CD4-positive, alpha-beta T cell treated with Interleukin-6 for 4 hours (primary cell): ENCODE measurements around the gene LZTFL1.
"Not testable (repeated sequence)": the region's sequence is repeated elsewhere in the genome, so short reads cannot be mapped to it uniquely, and the experiment has no call there.

Experiments used
- DNase-seq: peaks from one replicate; pipeline ENCODE4 v3.0.0-alpha.2; 2020; ENCODE audit warnings: mixed read lengths

LZTFL1 gene

GRCh38 chr3:45864760-45865519 lies 23.0 kb upstream of the LZTFL1 start:
- DNase-seq: no peak

DNA sequence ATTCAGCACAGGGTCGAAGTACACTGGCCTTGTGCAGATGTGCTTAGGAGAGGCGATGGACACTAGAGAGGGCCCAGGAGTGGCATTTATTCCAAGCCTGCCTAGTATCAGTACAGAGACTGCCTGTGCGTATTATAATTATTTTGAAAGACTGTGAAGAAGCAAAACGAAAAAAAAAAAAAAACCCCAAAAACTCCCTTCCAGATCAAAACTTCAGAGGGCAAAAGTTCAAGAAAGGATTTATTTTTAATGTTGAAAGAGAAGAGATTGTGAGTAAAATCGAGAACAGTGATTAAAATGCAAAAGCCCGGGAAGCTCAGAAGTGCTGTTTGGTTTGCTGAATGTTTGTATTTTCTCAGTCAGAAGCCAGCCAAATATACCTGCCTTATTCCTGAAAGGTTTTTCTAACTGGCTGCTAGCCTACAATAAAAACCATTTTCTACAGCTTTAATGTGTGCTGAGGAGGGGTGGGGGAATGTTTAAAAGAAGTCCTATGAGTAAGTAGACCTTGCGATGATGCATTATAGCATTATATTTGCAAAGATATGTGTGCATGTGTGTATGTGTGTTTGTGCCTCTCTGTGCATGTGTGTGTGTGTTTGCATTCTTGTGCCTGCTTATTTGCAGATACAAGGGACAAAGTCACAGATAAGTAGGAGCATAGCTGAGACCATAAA lies 19.3 kb upstream of the LZTFL1 start:
- no peak for DNase-seq

DNA sequence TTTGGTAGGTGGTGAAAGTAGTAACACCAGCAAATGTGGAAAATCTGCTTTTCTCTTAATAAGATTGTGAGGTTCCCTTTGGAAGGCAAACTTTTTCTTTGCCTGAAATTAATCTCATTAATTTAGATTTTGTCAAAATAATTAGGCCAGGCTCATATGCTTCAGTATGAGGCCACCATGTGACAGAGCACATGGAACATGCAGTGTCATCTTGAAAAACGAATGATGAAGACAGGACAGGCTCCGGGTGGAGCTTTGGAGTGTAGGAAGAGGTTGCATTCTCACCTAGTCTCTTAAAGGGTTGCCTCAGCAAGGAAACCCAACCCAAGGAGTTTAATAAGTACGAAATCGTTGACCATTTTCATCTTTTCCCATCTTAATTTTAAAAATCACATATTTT lies 18.6 kb upstream of the LZTFL1 start:
- no peak for DNase-seq

- no peak for DNase-seq
Measured at GRCh38 chr3:45858809-45859543, 17.1 kb upstream of the LZTFL1 start.

DNA sequence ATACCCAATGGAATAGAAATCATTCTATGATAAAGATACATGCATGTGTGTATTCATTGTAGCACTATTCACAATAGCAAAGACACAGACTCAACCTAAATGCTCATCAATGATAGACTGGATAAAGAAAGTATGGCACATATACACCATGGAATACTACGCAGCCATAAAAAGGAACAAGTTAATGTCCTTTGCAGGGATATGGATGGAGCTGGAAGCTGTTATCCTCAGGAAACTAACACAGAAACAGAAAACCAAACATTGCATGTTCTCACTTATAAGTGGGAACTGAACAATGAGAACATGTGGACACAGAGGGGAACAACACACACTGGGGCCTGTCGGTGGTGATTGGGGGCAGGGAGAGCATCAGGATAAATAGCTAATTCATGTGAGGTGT lies 15.1 kb upstream of the LZTFL1 start:
- not testable (repeated sequence) for DNase-seq

GRCh38 chr3:45856323-45856722 lies 14.4 kb upstream of the LZTFL1 start:
- not testable (repeated sequence) for DNase-seq

DNA sequence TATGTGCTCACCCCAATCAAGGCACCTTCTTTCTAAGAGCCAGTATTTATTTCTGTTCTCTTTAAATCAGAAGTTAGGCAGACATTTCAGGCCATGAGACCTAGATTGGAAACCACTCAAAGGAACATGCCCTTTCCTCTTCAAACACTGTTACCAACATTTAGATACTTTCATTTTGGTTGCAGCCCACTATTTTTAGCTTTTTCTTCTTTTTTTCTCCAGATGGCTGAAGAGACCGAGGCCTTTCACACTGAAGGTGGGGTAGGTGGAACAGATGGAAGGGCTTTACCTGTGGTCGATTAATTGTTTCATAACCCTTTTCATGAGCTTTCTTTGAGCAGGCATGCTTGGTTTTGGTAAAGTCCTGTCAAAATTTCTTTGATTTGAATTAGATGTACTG lies 10.9 kb upstream of the LZTFL1 start:
- no peak for DNase-seq

DNA sequence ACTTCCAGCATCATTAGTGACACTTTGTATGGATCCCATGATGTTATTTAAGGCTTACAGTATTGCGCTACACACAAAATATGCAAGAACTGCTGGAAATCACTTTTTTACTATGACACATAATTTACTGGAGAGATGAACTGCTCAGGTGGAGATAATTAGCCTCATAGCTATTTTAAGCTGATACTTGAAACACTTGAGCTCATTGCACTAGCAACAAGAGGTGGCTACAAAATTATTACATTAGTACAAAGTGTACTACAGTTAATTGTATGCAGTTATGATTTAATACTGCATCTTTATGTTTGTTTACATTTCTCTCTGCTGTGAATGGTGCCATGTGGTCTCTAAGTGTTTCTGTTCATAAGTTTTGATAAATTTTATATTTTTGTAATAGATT lies 6.5 kb upstream of the LZTFL1 start:
- no peak for DNase-seq

DNA sequence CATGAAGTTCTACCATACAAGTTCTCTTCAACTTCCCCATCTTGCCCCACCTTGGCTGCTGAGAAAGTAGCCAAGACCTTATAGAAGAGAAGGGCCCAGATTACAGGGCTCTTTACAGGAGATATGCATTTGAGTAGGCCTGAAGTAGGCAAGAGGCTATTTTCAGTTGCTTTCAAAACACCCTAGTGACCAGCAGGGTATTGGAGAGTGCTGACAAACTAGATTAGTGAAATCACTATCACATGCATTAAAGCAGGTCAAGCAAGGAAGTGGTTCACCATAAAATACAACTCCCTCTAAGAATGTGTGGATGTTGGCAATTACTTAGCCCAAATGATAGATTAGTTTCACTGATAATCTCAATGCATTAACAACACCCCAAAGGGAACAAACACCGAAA lies 2.7 kb upstream of the LZTFL1 start:
- DNase-seq: no peak

DNA sequence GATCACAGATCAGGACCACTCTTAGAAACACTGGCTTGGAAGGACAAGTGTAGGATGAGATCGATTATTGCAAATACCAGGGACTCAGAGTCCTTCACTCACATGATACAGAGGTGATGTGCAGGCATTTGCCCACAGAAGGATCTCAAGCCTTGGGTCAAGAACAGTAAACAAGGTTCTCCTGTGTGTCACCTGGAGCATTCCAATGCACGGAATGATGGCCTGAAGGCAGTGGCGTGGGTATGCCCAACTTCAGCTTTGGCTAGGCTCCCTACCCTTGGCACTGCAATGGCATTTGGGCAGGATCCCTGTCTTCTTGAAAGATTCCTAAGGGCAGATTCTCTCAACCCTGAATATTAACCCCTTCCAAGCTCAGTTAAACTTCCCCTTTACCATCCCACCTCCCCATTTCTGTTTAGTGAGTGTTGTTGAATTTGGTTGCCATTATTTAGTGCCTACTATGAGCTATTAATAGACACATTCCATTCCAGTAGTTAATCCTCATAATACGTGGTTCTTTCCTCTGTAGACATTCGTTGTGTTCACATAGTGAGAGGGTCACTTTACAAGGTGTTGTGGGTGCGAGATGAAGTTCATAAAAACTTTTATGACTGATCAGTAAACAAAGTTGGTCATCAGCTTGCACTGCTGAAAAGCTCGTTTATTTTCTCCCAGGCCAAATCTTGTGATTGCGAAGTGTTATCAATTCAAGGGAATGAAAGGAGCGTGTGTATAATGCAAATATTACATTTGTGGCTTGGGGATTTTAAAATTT lies 1.1 kb upstream of the LZTFL1 start:
- DNase-seq: no peak

DNA sequence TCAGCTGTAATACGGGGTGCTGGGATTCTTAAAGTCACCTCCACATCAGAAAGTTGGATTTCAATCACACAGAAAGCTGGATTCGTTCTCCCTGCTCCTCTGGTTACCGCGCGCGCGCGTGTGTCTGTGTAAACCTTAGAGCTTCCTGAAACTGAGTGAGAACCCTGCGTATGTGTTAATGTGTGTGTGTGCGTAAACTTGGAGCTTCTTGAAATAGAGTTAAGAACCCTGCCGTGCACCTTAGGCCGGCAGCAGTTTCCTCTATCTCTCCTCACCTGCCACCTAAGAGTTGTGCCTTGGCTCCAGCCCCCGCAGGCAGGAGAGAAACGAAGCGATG lies 531 bp downstream of the LZTFL1 start:
- DNase-seq: peak; percentile 37

GRCh38 chr3:45838466-45838865 lies 3.5 kb downstream of the LZTFL1 start:
- no peak for DNase-seq

DNA sequence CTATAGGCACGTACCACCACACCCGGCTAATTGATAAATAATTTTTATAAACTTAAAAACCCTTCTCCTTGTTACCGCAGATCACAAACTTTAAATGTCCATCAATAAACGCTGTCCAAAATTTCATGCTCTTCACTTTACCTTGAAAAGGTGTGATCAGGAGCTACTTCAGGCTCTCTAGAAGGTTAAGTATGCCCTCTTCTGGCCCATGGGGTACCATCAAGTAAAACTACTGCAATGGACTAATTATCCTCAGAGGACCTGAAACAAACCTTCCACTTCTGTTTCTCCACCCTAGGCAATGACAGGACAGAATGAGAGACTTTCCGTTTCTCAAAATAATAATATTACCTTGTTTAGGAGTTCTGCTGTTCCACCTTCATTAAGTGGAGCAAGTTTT lies 9.2 kb downstream of the LZTFL1 start:
- no peak for DNase-seq

DNA sequence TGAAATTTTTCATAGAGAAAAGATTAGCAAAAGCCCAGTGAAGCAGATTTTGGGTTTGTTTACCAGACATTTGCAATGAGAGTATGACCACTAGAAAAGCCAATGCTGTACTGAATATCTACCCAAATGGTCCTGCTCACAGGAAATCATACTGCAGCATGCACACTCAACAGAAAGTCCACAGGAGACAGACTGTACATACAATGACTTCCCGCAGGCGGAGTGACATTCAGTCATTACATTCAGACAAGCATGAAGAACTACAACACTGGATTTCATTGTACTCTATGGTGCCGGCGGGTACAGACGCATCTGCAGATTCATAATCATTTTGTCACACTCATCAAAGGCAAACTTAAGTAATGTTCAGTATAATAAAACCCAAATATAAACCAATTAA lies 11.8 kb downstream of the LZTFL1 start:
- DNase-seq: no peak

DNA sequence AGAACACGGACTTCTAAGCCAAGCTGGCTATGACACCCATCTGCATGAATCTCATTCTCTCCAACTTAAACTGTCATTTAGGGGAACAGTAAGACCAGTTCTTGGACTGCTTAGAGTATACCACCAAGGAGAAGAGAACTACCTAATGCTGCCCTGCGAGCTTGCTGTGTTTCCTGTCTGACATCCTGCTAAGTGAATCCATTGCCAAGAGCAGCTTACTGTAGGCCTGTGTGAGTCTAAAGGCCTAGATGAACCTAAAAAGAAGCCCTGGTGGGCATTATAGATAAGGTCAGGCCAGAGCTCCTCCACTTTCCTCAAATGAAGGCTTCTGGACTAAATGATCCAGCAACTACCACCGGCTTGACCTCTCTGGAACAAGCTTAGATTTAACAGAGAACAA lies 15.0 kb downstream of the LZTFL1 start:
- DNase-seq: no peak

- no peak for DNase-seq
Measured at GRCh38 chr3:45826321-45826720, 15.6 kb downstream of the LZTFL1 start.

DNA sequence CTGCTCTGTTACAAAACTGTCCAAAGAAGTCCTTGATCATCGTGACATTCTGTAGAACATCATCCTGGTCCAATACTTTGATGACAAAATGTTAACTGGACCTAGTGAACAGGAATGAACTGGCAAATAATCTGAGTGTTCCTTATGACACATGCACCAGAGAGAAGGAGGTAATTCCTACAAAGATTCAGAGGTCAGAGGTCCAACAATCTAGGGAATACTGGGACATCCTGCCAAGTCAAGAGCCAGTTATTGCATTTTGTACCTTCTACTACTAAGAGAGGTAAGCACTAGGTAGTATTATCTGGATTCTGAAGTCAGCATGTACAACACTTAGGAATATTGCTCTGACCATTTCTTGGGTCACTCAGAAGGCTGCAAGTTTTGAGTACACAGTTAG lies 20.8 kb downstream of the LZTFL1 start:
- no peak for DNase-seq

DNA sequence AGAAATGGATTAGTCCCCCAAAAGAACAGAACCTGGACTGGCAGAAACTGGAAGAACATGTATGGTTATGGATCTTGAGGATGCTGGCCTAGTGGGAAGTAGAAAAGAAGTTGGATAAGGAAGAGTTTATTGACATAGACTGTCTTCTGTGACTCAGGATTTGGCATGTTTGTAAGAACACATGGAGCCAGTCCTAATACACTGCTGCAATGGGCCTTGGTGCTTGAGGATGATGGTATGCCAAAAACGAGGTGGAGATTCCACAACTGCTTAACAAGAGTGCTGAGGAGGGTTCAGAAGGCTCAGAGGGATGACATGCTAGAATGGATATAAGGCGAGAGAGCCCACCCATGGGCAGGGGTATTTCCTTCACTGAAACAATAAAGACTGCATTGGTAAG lies 22.4 kb downstream of the LZTFL1 start:
- DNase-seq: no peak

GRCh38 chr3:45817831-45818522 lies 23.9 kb downstream of the LZTFL1 start:
- no peak for DNase-seq

GRCh38 chr3:45816544-45816943 lies 25.4 kb downstream of the LZTFL1 start:
- DNase-seq: no peak

DNA sequence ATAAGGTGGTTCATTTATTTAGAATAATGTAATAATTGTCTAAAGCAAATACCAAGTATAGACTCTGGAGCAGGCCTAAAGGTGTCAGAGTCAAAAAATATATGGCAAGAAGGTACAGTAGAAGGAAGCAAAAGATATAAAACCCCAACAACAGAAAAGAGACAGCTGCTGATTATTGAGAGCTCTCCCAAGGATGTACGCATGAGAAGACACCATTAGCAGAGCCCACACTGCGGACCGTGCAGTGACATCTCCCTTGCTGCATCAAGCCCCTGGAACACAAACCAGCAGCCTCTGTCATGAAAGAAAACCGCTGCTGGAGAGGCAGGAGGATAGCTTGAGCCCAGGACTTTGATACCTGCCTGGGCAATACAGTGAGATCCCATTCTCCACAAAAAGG lies 27.6 kb downstream of the LZTFL1 start:
- no peak for DNase-seq

GRCh38 chr3:45807681-45808540 lies 34.0 kb downstream of the LZTFL1 start:
- DNase-seq: no peak
